HS-5 (cell line): ENCODE results near the gene LMTK2.

ENCODE experiments used
- DNase-seq: peaks from one replicate; pipeline ENCODE4 v3.0.0-alpha.2; 2012; ENCODE audit warnings: low read depth

Gene LMTK2

DNA sequence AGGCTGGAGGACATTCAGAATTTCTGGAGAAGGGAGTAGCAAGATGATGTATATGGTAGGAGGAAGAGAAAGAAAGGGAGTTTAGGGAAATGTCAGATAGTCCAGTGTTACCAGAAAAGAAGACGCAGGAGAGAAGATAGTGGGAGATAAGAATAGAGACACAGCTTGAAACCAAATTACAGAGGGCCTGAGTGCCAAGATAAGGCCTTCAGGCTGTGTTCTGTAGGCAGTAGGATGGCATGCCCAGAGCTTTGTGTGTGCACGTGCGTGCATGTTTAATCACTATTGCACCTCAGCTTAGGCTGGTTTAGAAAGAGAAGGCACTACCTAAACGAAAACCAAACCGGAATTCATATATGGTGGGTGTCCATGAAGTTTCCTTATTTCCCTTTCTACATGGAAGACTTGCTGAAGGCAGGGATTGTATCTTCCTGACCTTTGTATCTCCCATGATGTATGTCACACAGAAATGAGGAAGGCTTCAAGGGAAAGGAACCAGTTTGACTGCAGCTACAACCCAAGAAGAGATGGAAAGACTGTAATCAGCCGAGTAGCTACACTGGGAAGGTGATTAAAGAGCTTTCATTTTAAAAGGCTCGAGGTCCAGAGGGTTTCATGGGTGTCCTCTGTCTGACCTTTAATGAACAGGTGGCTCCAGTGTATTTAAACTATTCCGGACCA lies 68.7 kb downstream of the LMTK2 start:
- DNase-seq = no peak

DNA sequence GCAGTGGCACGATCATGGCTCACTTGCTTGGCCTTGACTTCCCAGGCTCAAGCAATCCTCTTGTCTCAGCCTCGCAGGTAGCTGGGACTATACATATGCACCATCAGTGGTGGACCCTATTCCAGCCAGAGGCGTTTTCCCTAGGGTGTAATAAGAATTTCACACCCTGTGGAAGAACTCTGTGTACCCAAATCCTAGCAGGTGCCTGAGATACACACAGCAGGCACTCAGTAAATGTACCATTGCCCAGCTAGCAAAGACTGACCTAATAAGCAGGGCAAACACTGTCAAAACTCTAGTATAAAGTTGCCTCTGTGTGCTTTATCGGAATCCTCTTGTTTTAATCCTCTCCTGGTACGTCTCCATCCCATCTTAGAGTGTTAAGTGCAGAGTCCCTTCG lies 70.9 kb downstream of the LMTK2 start:
- DNase-seq = no peak

DNA sequence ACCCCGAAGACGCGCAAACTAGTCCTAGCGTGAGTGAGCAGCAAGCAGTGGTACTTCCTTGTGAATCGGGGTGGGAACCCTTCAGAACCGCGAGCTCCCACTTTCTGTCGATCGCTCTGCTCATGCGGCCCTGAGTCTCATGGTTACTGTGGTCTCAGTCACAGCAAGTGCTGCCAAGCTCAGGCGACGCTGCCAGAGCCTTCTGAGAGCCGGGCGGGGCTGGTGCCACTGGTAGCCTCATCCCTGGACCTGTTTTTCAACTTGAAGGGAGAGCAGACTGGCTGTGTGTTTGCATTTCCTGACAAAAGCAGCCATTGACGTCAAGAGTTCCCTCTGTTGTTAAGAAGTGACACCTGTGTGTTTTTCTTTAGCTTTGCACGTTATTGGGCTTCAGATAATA lies 71.7 kb downstream of the LMTK2 start:
- no peak for DNase-seq

DNA sequence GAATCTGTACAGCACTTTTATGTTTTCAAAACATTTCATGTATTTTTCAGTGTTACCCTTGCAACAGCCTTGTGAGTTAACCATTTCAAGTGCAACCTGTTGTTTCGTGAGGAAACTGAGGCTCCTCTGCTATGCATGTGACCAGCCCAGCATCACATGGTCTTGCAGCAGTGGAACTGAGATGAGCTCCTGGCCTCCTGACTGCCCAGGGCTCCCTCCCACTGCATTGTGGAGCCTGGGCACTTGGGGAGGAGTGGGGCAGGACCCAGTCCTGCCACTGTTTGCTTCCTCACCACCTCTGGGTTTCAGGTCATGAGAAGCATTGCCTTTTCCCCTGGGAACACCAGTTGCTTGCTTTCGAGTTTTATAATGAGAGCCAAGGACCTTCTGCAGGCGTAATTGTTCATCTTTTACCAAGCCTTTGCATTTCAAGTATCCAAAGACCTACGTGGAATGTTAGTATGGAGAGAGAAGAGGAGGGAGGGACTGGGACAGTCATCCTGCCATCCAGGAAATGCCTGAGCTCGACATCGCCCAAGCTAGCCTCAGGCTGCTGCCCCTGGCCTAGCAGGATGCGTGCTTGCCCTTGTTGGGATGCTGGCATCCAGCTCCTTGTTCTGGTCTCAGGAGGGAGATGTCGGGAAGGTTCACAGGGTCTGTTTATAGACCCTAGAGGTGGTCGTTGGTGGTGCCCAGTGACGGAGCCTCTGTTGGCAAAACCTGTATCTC lies 72.3 kb downstream of the LMTK2 start:
- no peak for DNase-seq

DNA sequence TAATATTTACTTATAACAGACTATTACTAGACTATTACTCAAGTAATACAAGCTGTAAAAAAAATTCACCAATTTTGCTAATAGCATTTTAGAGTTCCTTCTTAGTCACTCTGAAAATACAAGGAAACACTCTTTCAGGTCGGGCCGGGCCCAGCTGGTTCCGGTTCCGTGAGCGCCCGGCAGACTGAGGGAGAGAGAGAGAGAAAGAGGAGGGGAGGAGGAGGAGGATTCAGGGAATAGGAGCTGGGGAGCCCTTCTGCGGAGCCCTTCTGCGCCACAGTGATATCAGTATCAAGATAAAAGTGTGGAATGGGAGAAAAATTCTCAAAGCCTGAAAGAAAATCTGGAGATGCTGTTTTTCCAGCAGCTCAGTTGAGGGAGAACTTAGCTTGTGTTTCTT lies 74.1 kb downstream of the LMTK2 start:
- DNase-seq = no peak

DNA sequence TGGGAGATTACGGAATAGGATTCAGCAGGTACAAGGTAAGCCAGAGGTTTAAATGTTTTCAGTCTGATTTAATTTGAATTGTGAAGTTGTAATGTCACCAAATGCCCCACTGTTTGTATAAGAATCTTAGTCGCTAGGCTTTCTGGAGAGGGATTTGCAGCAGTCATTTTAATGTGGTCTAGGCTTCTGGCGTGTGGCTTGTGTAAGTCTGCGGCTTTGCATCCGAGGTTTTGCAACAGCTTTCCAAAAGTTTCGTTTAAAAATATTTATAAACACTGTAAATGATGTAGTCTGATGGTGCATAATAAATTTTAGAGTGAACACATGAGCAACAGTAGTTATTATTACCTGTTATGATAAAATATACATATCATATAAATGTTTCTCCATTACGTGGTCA lies 78.4 kb downstream of the LMTK2 start:
- DNase-seq = no peak

DNA sequence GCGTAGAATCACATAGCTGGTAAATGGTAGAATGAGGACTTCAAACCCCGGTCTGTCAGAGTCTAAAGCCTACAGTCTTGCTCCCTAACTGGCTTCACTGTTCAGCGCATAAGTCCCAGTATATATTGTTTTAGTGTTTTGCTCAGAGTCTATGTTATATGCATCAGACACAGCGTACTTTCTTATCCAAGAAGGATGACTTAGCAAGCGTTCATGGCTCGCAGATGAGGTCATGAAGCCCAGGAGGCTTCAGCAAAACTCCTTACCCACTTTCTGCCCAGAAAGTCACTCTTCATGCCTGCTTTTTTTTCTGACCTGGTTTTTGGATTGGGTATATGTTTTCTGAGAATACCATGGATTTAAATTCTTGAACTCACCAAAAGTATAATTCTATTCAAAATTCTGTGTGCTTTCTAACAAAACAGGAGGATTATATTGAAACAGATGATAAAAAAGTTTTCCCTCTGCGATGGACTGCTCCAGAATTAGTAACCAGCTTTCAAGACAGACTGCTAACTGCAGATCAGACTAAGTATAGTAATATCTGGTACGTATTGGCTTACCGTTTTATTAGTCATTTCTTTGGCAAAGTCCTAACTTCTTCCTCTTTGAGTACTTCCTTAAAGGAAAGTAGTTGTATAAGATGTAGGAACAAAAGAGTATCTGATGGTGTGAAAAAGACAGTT lies 79.9 kb downstream of the LMTK2 start:
- DNase-seq = no peak

DNA sequence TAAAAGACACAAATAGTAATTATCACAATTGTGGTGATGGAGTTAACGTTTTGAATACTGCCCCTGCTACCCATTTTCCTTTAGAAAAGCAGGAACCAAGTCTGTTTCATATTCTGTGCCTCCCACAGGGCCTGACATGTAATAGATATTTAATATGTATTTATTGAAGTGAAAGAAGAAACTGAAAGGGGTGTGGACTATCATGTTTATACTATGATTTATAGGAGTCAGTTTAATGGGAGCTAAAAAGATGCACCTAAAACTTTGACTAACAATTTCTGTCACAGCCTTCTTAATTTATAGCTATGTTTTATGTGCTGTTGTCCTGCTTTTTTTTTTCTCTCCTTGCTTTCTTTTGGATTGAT lies 80.5 kb downstream of the LMTK2 start:
- no peak for DNase-seq

DNA sequence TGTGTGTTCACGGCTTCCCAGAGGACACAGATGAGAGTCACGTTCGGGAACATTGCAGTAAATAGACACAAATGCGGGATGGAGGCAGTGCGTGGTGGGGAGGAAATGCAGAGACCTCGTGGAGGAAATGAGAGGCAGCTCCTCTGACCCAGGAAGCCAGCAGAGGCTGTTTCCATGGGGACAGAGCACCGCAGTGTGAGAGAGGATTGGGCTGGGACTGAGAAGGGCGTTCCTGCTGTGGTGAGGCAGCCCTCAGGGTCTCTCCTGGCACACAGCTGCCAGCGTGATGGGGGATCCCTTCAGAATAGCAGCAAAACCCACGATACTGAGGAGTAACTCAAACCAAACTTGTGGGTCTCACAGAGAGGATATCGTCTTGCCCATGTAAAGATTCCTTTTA lies 82.9 kb downstream of the LMTK2 start:
- no peak for DNase-seq

DNA sequence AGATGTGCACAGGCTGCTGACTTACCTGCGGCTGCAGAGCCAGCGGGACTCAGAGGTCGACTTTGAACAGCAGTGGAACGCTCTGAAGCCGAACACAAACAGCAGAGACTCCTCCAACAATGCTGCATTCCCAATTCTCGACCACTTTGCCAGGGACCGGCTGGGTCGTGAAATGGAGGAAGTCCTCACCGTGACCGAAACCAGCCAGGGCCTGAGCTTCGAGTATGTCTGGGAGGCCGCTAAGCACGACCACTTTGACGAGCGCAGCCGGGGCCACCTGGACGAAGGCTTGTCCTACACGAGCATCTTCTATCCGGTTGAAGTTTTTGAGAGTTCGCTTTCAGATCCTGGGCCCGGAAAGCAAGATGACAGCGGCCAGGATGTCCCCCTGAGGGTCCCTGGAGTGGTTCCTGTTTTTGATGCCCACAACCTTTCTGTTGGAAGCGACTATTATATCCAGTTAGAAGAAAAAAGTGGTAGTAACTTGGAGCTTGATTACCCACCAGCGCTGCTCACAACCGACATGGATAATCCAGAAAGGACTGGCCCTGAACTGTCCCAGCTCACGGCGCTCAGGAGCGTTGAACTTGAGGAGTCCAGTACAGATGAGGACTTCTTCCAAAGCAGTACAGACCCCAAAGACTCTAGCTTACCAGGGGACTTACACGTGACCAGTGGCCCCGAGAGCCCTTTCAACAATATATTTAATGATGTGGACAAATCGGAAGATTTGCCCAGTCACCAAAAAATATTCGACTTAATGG lies 85.2 kb downstream of the LMTK2 start:
- no peak for DNase-seq

DNA sequence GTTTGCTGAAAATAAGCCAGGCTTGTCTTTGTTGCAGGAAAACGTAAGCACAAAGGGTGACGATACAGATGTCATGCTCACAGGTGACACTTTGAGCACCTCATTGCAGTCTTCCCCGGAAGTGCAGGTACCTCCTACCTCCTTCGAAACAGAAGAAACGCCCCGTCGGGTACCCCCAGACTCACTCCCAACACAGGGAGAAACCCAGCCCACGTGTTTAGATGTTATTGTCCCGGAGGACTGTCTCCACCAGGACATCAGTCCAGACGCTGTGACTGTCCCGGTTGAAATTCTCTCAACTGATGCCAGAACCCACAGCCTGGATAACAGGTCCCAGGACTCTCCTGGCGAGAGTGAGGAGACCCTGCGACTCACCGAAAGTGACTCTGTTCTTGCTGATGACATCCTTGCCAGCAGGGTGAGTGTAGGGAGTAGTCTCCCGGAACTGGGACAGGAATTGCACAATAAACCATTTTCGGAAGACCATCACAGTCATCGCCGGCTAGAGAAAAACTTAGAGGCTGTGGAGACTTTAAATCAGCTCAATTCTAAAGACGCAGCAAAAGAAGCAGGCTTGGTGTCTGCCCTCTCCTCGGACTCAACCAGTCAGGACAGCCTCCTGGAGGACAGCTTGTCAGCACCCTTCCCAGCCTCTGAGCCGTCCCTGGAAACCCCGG lies 86.3 kb downstream of the LMTK2 start:
- no peak for DNase-seq

DNA sequence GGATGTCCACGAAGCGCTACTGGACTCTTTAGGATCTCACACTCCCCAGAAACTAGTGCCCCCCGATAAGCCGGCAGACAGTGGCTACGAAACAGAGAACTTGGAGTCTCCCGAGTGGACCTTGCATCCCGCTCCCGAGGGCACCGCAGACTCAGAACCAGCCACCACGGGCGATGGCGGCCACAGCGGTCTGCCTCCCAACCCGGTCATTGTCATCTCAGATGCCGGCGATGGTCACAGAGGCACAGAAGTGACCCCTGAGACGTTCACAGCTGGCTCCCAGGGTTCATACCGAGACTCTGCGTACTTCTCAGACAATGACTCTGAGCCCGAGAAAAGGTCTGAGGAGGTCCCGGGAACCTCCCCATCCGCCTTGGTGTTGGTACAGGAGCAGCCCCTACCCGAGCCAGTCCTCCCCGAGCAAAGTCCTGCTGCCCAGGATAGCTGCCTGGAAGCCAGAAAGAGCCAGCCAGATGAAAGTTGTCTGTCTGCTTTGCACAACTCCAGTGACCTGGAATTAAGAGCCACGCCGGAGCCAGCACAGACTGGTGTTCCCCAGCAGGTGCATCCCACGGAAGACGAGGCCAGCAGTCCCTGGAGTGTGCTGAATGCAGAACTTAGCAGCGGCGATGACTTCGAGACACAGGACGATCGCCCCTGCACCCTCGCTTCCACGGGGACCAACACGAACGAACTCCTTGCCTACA lies 87.0 kb downstream of the LMTK2 start:
- no peak for DNase-seq

DNA sequence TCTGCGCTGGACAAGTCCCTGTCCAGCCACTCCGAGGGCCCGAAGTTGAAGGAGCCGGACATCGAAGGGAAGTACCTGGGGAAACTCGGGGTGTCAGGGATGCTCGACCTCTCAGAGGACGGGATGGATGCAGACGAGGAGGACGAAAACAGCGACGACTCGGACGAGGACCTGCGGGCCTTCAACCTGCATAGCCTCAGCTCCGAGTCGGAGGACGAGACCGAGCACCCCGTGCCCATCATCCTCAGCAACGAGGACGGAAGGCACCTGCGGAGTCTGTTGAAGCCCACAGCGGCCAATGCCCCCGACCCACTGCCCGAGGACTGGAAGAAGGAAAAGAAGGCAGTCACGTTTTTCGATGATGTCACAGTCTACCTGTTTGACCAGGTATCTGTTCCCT lies 87.5 kb downstream of the LMTK2 start:
- no peak for DNase-seq

DNA sequence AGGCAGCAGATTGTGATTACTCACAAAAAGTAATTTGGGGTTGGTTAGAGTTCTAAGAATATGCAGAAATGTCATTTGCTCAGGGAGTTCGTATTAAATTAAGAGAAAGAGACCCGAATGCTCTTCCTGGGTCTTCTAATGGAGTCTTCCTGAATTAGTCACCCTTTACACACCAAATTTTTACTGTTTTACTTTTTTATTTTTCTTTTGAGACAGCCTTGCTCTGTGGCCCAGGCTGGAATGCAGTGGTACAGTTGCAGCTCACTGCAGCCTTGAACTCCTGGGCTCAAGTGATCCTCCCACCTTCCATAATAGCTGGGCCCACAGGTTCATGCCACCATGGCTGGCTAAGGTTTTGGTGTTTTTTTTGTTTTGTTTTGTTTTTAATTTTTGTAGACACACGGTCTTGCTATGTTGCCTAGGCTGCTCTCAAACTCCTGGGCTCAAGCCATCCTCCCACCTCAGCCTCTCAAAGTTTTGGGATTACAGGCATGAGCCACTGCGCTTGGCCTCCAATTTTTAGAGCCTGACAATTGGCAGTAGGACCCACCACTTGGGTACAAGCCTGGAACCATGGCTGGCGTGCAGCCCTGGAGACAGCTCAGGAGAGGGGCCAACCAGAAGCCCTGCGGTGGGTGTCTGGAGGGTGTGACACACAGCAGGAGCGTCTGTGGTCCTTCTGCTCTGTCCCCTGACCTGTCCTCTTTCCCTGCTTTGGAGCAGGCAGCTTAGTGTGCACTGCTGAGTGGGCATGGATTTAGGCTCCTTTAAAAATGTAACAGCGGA lies 88.2 kb downstream of the LMTK2 start:
- no peak for DNase-seq

DNA sequence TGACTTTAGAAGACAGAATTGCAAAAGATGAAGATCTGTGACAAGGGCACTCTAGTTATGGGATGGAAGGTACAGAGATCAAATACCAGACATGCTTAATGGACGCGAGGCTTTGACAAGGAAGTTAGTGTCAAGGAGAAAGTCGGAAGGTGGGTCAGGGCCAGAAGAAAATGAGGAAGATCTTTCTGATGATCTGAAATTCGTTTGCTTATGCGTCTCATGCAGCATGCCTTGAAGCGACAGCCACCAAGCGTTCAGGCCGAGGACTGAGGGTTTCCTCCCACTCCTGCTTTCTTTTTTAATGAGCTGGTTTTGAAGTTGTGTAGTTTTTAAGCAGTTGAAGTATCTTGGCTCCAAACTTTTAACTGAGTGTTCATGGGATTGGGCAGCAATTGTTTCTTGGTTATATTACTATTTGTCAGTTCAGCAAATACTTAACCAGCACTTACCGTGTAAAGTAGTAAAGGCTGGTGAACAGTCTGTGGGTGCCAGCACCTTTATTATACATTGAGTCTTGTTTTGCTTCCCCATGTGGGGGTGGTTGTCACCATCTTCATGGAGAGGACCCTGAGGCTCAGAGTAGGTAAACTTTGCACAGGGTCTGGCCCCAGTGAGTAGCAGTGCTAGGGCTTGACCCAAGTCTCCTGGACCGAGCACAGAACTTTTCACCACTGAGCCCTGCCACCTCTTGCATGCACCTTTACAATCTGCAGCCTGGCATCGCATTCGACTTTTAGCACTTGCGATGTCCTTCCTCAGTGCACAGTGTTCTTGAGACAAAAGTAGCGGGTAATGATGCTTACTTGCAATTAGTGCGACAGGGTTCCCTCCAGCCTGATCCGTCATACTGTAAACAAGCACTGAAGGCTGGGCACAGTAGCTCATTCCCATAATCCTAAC lies 90.3 kb downstream of the LMTK2 start:
- DNase-seq = no peak

DNA sequence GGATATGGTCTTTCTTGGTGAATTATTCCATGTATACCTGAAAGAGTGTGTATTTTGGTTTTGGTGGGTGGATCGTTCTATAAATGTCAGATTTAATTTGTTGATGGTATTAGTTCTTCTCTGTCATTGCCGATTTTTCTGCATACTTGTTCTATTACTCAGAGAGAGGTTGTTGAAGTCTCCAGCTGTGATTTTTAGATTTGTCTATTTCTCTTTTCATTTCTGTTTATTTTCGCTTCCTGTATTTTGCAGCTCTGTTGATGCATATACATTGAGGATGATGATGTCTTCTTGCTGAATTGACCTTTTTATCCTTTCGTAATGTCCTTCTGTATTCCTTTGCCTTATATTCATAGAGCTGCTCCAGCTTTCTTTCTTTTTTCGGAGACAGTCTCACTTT lies 92.5 kb downstream of the LMTK2 start:
- no peak for DNase-seq

DNA sequence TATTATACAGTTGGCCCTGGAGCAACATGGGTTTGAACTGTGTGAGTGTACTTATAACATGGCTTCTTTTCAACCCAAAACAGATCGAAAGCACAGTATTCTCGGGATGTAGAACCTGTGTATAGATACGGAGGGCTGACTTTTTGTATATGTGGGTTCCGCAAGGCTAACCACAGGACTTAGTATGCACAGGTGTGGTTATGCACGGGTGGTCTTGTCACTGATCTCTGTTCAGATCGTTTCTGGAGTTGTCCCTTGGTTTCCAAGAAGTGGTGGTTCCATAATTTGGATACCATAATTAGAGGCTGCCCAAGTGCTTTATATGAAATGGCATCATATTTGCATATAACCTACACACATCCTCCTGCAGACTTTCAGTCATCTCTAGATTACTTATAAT lies 93.7 kb downstream of the LMTK2 start:
- no peak for DNase-seq

DNA sequence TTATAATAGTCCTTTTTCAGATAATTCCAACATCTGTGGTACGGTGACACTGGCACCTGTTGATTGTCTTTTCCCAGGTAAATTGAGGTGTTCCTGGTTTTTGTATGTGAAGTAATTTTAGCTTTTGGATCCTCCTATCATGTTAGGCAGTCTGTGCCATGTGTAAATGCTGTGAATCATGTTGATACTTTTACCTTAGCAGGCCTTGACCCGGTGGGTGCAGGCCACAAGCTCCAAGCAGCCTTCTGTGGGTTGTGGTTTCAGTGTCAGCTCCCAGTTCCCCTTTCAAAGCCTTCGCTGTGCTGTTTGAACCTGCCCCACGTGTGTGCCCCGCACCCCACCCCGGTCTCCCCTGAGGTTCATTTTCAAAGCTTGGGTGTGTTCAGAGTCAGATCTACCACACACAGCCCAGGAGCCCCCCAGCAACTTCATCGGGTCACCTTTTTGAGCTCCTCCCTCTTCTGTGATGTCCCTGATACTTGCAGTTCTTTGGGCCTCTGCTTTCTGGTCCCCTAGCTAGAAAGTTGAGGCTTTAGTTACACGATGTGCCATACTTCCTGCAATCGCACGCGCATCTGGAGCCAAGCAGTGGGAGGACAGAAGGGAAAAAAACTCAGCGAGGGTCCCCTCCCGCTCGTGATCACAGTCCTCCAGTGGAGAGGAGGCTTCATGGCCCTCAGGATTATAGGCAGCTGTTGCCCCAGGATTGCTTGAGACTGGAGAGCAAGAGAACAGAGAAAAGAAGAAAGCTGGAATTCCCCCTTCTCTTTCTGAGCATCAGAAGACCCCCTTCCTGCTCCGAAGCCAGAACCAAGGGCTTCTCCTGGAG lies 95.9 kb downstream of the LMTK2 start:
- no peak for DNase-seq
